CD4-positive, alpha-beta T cell (primary cell): Measurements from ENCODE around the gene MPHOSPH10. TPM values are rescaled to one million over a fixed set of nuclear protein-coding genes. Genes with fewer than 3 reads are reported as not detected.

Experiments used
- ATAC-seq: fragments of 200-7000 bp; cut with Tn5 transposase; one replicate; pipeline ENCODE4 v1.10.0; 2022; ENCODE audit warnings: mild to moderate bottlenecking; ENCODE audit not compliant: poor library complexity
- CTCF ChIA-PET: fragments of 350-600 bp; sonication (Branson Sonifier 250); formaldehyde crosslinking; loops from one replicate; lab custom pipeline; 2021; ENCODE audit warnings: antibody characterized with exemption, inconsistent platforms; lab: Charles Lee
- POLR2A ChIA-PET: fragments of 350-600 bp; sonication (Branson Sonifier 250); formaldehyde crosslinking; loops from one replicate; lab custom pipeline; 2021; ENCODE audit warnings: antibody characterized with exemption, inconsistent platforms; lab: Charles Lee
- DNase-seq, 14 experiments: peaks; one replicate each; pipeline ENCODE4 v3.0.0-alpha.2; 2013 to 2020; ENCODE audit warnings: mixed read lengths in 2 of 14
- H3K27ac ChIP-seq, 2 donors: one replicate each; pipeline versions ENCODE4 v1.5.1 to v1.7.0; 2013; ENCODE audit warnings: low read length in 2 of 2, low read depth in 1 of 2, mild to moderate bottlenecking in 1 of 2
- H3K27me3 ChIP-seq, 2 experiments: 1 replicate in 1 of 2; 2 replicates in 1 of 2; pipeline versions ENCODE4 v1.6.1 to v1.7.0; 2013; ENCODE audit warnings: low read length in 2 of 2, control low read depth in 1 of 2, mild to moderate bottlenecking in 1 of 2, moderate library complexity in 1 of 2; ENCODE audit not compliant: insufficient read depth in 2 of 2, control insufficient read depth in 1 of 2
- H3K36me3 ChIP-seq: one replicate; pipeline ENCODE4 v1.6.1; 2013; ENCODE audit warnings: low read length, control low read depth; ENCODE audit not compliant: insufficient read depth
- H3K4me1 ChIP-seq: one replicate; pipeline ENCODE4 v1.6.1; 2013; ENCODE audit warnings: low read length, control low read depth; ENCODE audit not compliant: insufficient read depth
- H3K4me3 ChIP-seq: one replicate; pipeline ENCODE4 v1.5.1; 2013; ENCODE audit warnings: mild to moderate bottlenecking, low read length, moderate library complexity
- H3K9me3 ChIP-seq, 2 experiments: 1 replicate in 1 of 2; 2 replicates in 1 of 2; pipeline versions ENCODE4 v1.6.1 to v1.7.0; 2013; ENCODE audit warnings: low read length in 2 of 2, mild to moderate bottlenecking in 2 of 2, control low read depth in 1 of 2, moderate library complexity in 1 of 2; ENCODE audit not compliant: control insufficient read depth in 1 of 2, insufficient read depth in 1 of 2
- H3K27ac Mint-ChIP-seq: one replicate; pipeline ENCODE4 v1.8.0; 2020; ENCODE audit warnings: mixed read lengths
- H3K27me3 Mint-ChIP-seq: one replicate; pipeline ENCODE4 v1.8.0; 2021; ENCODE audit warnings: mixed read lengths
- H3K36me3 Mint-ChIP-seq: one replicate; pipeline ENCODE4 v1.8.0; 2021; ENCODE audit warnings: low read depth, mixed read lengths
- H3K4me1 Mint-ChIP-seq: one replicate; pipeline ENCODE4 v1.8.0; 2021; ENCODE audit warnings: low read depth, mixed read lengths
- H3K4me3 Mint-ChIP-seq: one replicate; pipeline ENCODE4 v1.8.0; 2020; ENCODE audit warnings: mild to moderate bottlenecking, mixed read lengths
- H3K9me3 Mint-ChIP-seq: one replicate; pipeline ENCODE4 v1.8.0; 2020; ENCODE audit warnings: mixed read lengths
- CTCF ChIP-seq: fragments of 200-600 bp; IDR thresholded peaks from one replicate; pipeline ENCODE4 v1.8.0; 2022; ENCODE audit warnings: antibody characterized with exemption, mild to moderate bottlenecking
- intact Hi-C, 2 experiments: fragments of 100-400 bp; cut with DNase I in 1 of 2; cut with micrococcal nuclease in 1 of 2; formaldehyde crosslinking; loops; one replicate each; pipeline versions ENCODE4 v1.15.1 to v1.9.0; 2023 to 2025; cut with DNase I, micrococcal nuclease
- total RNA-seq, 174 experiments: library from RNA in 2 of 174; stranded (reverse) in 2 of 174; gene quantifications; one replicate each; pipeline ENCODE4 v1.2.3 and lab custom pipeline; 2021 to 2026

The MPHOSPH10 gene
- total RNA-seq, 2 experiments from 2014 or later: 36.7 to 38.2 TPM

- Histone ChIP-seq H3K4me3 (no peak overlapping the region), H3K9me3 (no peaks in the 10 kb centered on the region), H3K36me3 (peaks cover 5% of the 10 kb centered on the region), H3K27me3 (no peaks in the 10 kb centered on the region), H3K27ac (no peak overlapping the region), H3K4me1 (peaks cover 10% of the 10 kb centered on the region)
- H3K36me3 Mint-ChIP-seq: peaks cover 8% of the 10 kb centered on the region
- H3K27me3 Mint-ChIP-seq: peaks cover 17% of the 10 kb centered on the region
- ATAC-seq (no peak), DNase-seq (no peak)
- ChIA-PET CTCF (interaction anchor here (1.5 kb wide), 1 partner anchor 354 kb away, joined by 3 read pairs; no protein-coding TSS in a partner anchor), POLR2A (no interaction called here)
- no peak overlapping the region for H3K4me3 Mint-ChIP-seq
- intact Hi-C loops: loop anchor here in 1 of 2 experiments (5.0 kb wide), 1 partner anchor 121 kb away; no protein-coding TSS in a partner anchor
- no peaks in the 10 kb centered on the region for H3K9me3 Mint-ChIP-seq
- no peak overlapping the region for H3K27ac Mint-ChIP-seq
- peaks cover 7% of the 10 kb centered on the region for H3K4me1 Mint-ChIP-seq
- TF ChIP-seq CTCF: no peak
Observed at GRCh38 chr2:71155846-71156245, 25.4 kb downstream of the MPHOSPH10 start.

- intact Hi-C loops: loop anchor here in 1 of 2 experiments (5.0 kb wide), 1 partner anchor 121 kb away; no protein-coding TSS in a partner anchor
- CTCF ChIA-PET: no interaction called here
- H3K27me3 Mint-ChIP-seq: peaks cover 17% of the 10 kb centered on the region
- peaks cover 8% of the 10 kb centered on the region for H3K36me3 Mint-ChIP-seq
- no peak overlapping the region for H3K4me3 ChIP-seq
- ATAC-seq: no peak
- no peaks in the 10 kb centered on the region for H3K9me3 Mint-ChIP-seq
- H3K4me1 Mint-ChIP-seq: peaks cover 7% of the 10 kb centered on the region
- no peak for TF ChIP-seq CTCF
- H3K4me1 ChIP-seq: peaks cover 10% of the 10 kb centered on the region
- no peak for DNase-seq
- no peaks in the 10 kb centered on the region for H3K36me3 ChIP-seq
- H3K27ac ChIP-seq: no peak overlapping the region
- POLR2A ChIA-PET: no interaction called here
- no peaks in the 10 kb centered on the region for H3K27me3 ChIP-seq
- H3K4me3 Mint-ChIP-seq: no peak overlapping the region
- no peaks in the 10 kb centered on the region for H3K9me3 ChIP-seq
- H3K27ac Mint-ChIP-seq: no peak overlapping the region
Observed at GRCh38 chr2:71156573-71156972, 26.1 kb downstream of the MPHOSPH10 start.

- Mint-ChIP-seq H3K4me3 (no peak overlapping the region), H3K9me3 (no peaks in the 10 kb centered on the region), H3K27ac (no peak overlapping the region), H3K36me3 (peaks cover 2% of the 10 kb centered on the region), H3K4me1 (peaks cover 7% of the 10 kb centered on the region), H3K27me3 (peaks cover 20% of the 10 kb centered on the region)
- Histone ChIP-seq H3K27me3 (no peaks in the 10 kb centered on the region), H3K9me3 (no peaks in the 10 kb centered on the region), H3K4me1 (peaks cover 10% of the 10 kb centered on the region), H3K27ac (no peak overlapping the region), H3K4me3 (no peak overlapping the region), H3K36me3 (no peaks in the 10 kb centered on the region)
- peak; percentile 31 to 75 (median 48) for DNase-seq
- CTCF ChIA-PET: interaction anchor here (0.6 to 0.8 kb wide), 3 partner anchors 14 to 143 kb away, joined by 3 to 4 read pairs (median 3); no protein-coding TSS in a partner anchor
- POLR2A ChIA-PET: no interaction called here
- intact Hi-C loops: loop anchor here (1.0 to 5.0 kb wide), 2 partner anchors 120 to 353 kb away; no protein-coding TSS in a partner anchor
- TF ChIP-seq CTCF: peak; percentile 66
- ATAC-seq: peak; percentile 70
Observed at GRCh38 chr2:71157124-71157793, 26.8 kb downstream of the MPHOSPH10 start.
